ENCODE measurements around the gene BRAT1.

The BRAT1 gene

GRCh38 chr7:2583798-2584580 lies 28.7 kb upstream of the BRAT1 start:
- Histone ChIP-seq H3K9me3 (ENCODE audit: insufficient read depth, low read depth, low read length) (peaks cover 2% of the 10 kb centered on the region), H4K12ac (ENCODE audit: low read depth, low read length) (no peak overlapping the region), H3K4ac (ENCODE audit: low read depth, low read length) (no peak overlapping the region), H2BK120ac (ENCODE audit: insufficient read depth, low read length, poor library complexity) (no peak overlapping the region), H3K27me3 (ENCODE audit: insufficient read depth, low read length) (no peaks in the 10 kb centered on the region), H3K23ac (ENCODE audit: low read length) (no peak overlapping the region), H2AK5ac (ENCODE audit: low read length) (no peak overlapping the region), H2BK5ac (ENCODE audit: low read depth, low read length, poor library complexity) (no peak overlapping the region), H3K4me2 (ENCODE audit: low read length) (no peak overlapping the region), H3K79me1 (ENCODE audit: low read length) (no peaks in the 10 kb centered on the region), H4K91ac (ENCODE audit: low read depth, low read length) (no peak overlapping the region), H4K8ac (ENCODE audit: low read depth, low read length) (no peak overlapping the region), H3K79me2 (ENCODE audit: control insufficient read depth, insufficient read depth, low read length, poor library complexity) (no peaks in the 10 kb centered on the region), H3K4me1 (ENCODE audit: control insufficient read depth in 1 of 2, insufficient read depth in 2 of 2, low read length in 2 of 2) (no peaks in the 10 kb centered on the region), H3K27ac (ENCODE audit: low read depth, low read length) (no peak overlapping the region), H3K4me3 (ENCODE audit: low read depth, low read length) (no peak overlapping the region), H3K14ac (ENCODE audit: low read length) (no peak overlapping the region), H3K18ac (ENCODE audit: low read length) (no peak overlapping the region), H2BK12ac (ENCODE audit: low read length) (no peak overlapping the region), H3K9ac (ENCODE audit: low read length) (no peak overlapping the region), H2AFZ (ENCODE audit: insufficient read depth, low read length, poor library complexity) (no peak overlapping the region), H3K36me3 (ENCODE audit: control insufficient read depth in 1 of 2, insufficient read depth in 2 of 2, low read length in 2 of 2) (peaks cover 28 to 30% of the 10 kb centered on the region in 2 experiments)
- no CpG with 5 or more reads among the region's 54 CpGs for WGBS (ENCODE audit: extremely low coverage, insufficient coverage, insufficient read length)
- no peak for DNase-seq

DNA sequence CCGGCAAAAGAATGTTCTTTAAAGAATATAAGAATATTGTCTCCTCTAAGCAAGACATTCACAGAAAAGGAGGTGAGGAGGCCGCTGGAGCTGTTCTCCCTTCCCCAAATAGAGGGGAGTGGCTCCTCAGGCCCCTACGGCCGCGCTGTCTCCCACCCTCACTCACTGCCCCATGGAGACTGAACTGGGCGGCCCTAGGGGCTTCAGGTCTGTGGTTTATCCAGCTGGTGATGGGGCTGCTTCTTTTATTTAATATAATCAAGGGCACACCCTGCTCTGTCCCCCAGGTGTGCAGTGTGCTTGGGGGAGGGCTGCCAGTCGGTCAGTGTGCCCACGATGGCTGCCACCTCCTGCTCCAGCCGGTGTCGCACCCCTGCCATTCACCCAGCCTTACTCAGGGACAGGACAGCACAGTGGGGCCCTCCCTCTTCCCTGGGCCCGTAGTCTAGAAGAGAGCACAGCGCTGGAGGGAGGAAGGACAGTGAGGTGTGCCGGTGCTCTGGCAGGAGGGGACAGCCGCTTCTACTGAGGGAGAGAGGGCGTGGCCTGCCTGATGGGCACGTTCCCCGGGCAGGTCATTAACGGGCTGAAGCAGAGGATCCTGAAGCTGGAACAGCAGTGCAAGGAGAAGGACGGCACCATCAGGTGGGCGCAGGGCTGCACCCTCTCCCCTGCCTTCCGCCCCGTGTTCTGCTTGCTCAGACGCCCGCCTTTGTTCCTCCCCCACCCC lies 26.8 kb upstream of the BRAT1 start:
- no peaks in the 10 kb centered on the region for H3K4me1 ChIP-seq (ENCODE audit: control insufficient read depth in 1 of 2, insufficient read depth in 2 of 2, low read length in 2 of 2)
- no peak overlapping the region for H4K8ac ChIP-seq (ENCODE audit: low read depth, low read length)
- no peak overlapping the region for H2BK120ac ChIP-seq (ENCODE audit: insufficient read depth, low read length, poor library complexity)
- no peaks in the 10 kb centered on the region for H3K27me3 ChIP-seq (ENCODE audit: insufficient read depth, low read length)
- H3K4ac ChIP-seq (ENCODE audit: low read depth, low read length): no peak overlapping the region
- no peak overlapping the region for H3K9ac ChIP-seq (ENCODE audit: low read length)
- no peak overlapping the region for H4K91ac ChIP-seq (ENCODE audit: low read depth, low read length)
- no peak overlapping the region for H4K12ac ChIP-seq (ENCODE audit: low read depth, low read length)
- no peak overlapping the region for H2BK12ac ChIP-seq (ENCODE audit: low read length)
- H2BK5ac ChIP-seq (ENCODE audit: low read depth, low read length, poor library complexity): no peak overlapping the region
- no peak overlapping the region for H2AFZ ChIP-seq (ENCODE audit: insufficient read depth, low read length, poor library complexity)
- H3K4me3 ChIP-seq (ENCODE audit: low read depth, low read length): no peak overlapping the region
- H3K18ac ChIP-seq (ENCODE audit: low read length): no peak overlapping the region
- H3K4me2 ChIP-seq (ENCODE audit: low read length): no peak overlapping the region
- no peak overlapping the region for H2AK5ac ChIP-seq (ENCODE audit: low read length)
- H3K23ac ChIP-seq (ENCODE audit: low read length): no peak overlapping the region
- H3K27ac ChIP-seq (ENCODE audit: low read depth, low read length): no peak overlapping the region
- WGBS (ENCODE audit: extremely low coverage, insufficient coverage, insufficient read length): no CpG with 5 or more reads among the region's 24 CpGs
- H3K79me2 ChIP-seq (ENCODE audit: control insufficient read depth, insufficient read depth, low read length, poor library complexity): no peaks in the 10 kb centered on the region
- H3K36me3 ChIP-seq (ENCODE audit: control insufficient read depth in 1 of 2, insufficient read depth in 2 of 2, low read length in 2 of 2): peaks cover 24 to 32% of the 10 kb centered on the region in 2 experiments
- H3K14ac ChIP-seq (ENCODE audit: low read length): no peak overlapping the region
- DNase-seq: no peak
- peaks cover 6% of the 10 kb centered on the region for H3K9me3 ChIP-seq (ENCODE audit: insufficient read depth, low read depth, low read length)
- H3K79me1 ChIP-seq (ENCODE audit: low read length): no peaks in the 10 kb centered on the region

DNA sequence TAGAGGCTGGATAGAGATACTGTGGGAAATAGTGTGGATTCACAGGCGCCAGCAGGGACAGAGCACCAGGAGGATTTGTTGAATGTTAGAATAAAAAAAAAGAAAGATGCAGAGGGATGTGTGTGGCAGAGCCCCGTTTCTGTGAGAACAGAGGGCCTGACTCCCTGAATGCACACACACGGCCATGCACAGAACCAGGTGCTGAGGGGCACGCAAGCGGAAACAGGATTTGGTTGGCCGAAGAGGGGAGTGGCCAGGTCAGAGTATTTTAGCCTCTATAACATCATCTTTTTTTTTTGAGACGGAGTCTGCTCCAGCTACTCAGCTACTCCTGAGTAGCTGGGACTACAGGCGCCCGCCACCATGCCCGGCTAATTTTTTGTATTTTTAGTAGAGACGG lies 25.3 kb upstream of the BRAT1 start:
- Histone ChIP-seq H3K4me1 (ENCODE audit: control insufficient read depth in 1 of 2, insufficient read depth in 2 of 2, low read length in 2 of 2) (no peaks in the 10 kb centered on the region), H3K27me3 (ENCODE audit: insufficient read depth, low read length) (no peaks in the 10 kb centered on the region), H3K9ac (ENCODE audit: low read length) (no peak overlapping the region), H3K9me3 (ENCODE audit: insufficient read depth, low read depth, low read length) (peaks cover 8% of the 10 kb centered on the region), H3K79me2 (ENCODE audit: control insufficient read depth, insufficient read depth, low read length, poor library complexity) (no peaks in the 10 kb centered on the region), H3K27ac (ENCODE audit: low read depth, low read length) (no peak overlapping the region), H3K14ac (ENCODE audit: low read length) (no peak overlapping the region), H4K8ac (ENCODE audit: low read depth, low read length) (no peak overlapping the region), H2BK120ac (ENCODE audit: insufficient read depth, low read length, poor library complexity) (no peak overlapping the region), H4K91ac (ENCODE audit: low read depth, low read length) (no peak overlapping the region), H2AFZ (ENCODE audit: insufficient read depth, low read length, poor library complexity) (no peak overlapping the region), H3K79me1 (ENCODE audit: low read length) (no peaks in the 10 kb centered on the region), H3K23ac (ENCODE audit: low read length) (no peak overlapping the region), H3K4ac (ENCODE audit: low read depth, low read length) (no peak overlapping the region), H3K36me3 (ENCODE audit: control insufficient read depth in 1 of 2, insufficient read depth in 2 of 2, low read length in 2 of 2) (peaks cover 20 to 32% of the 10 kb centered on the region in 2 experiments), H3K4me2 (ENCODE audit: low read length) (no peak overlapping the region), H3K4me3 (ENCODE audit: low read depth, low read length) (no peak overlapping the region), H3K18ac (ENCODE audit: low read length) (no peak overlapping the region), H2AK5ac (ENCODE audit: low read length) (no peak overlapping the region), H2BK5ac (ENCODE audit: low read depth, low read length, poor library complexity) (no peak overlapping the region), H2BK12ac (ENCODE audit: low read length) (no peak overlapping the region), H4K12ac (ENCODE audit: low read depth, low read length) (no peak overlapping the region)
- no CpG with 5 or more reads among the region's 11 CpGs for WGBS (ENCODE audit: extremely low coverage, insufficient coverage, insufficient read length)
- no peak for DNase-seq

- Histone ChIP-seq H3K79me1 (ENCODE audit: low read length) (no peaks in the 10 kb centered on the region), H3K4me1 (ENCODE audit: control insufficient read depth in 1 of 2, insufficient read depth in 2 of 2, low read length in 2 of 2) (no peaks in the 10 kb centered on the region), H2AFZ (ENCODE audit: insufficient read depth, low read length, poor library complexity) (no peak overlapping the region), H2AK5ac (ENCODE audit: low read length) (no peak overlapping the region), H3K9ac (ENCODE audit: low read length) (no peak overlapping the region), H2BK120ac (ENCODE audit: insufficient read depth, low read length, poor library complexity) (no peak overlapping the region), H3K4me2 (ENCODE audit: low read length) (no peak overlapping the region), H2BK12ac (ENCODE audit: low read length) (no peak overlapping the region), H3K27me3 (ENCODE audit: insufficient read depth, low read length) (no peaks in the 10 kb centered on the region), H3K79me2 (ENCODE audit: control insufficient read depth, insufficient read depth, low read length, poor library complexity) (no peaks in the 10 kb centered on the region), H4K12ac (ENCODE audit: low read depth, low read length) (no peak overlapping the region), H3K4ac (ENCODE audit: low read depth, low read length) (no peak overlapping the region), H3K27ac (ENCODE audit: low read depth, low read length) (no peak overlapping the region), H3K36me3 (ENCODE audit: control insufficient read depth in 1 of 2, insufficient read depth in 2 of 2, low read length in 2 of 2) (peaks cover 15 to 30% of the 10 kb centered on the region in 2 experiments), H2BK5ac (ENCODE audit: low read depth, low read length, poor library complexity) (no peak overlapping the region), H3K9me3 (ENCODE audit: insufficient read depth, low read depth, low read length) (peaks cover 6% of the 10 kb centered on the region), H3K18ac (ENCODE audit: low read length) (no peak overlapping the region), H3K4me3 (ENCODE audit: low read depth, low read length) (peak overlapping the region; percentile 30), H4K91ac (ENCODE audit: low read depth, low read length) (no peak overlapping the region), H3K23ac (ENCODE audit: low read length) (no peak overlapping the region), H4K8ac (ENCODE audit: low read depth, low read length) (no peak overlapping the region), H3K14ac (ENCODE audit: low read length) (no peak overlapping the region)
- no CpG with 5 or more reads among the region's 73 CpGs for WGBS (ENCODE audit: extremely low coverage, insufficient coverage, insufficient read length)
- no peak for DNase-seq
Measured at GRCh38 chr7:2577914-2578680, 22.8 kb upstream of the BRAT1 start.

Measured in trophoblast cell (in vitro differentiated cells and primary cell).